ENCODE results near the gene NCOA7.
"Not testable (repeated sequence)": the region's sequence is repeated elsewhere in the genome, so short reads cannot be mapped to it uniquely, and the experiment has no call there.

Gene NCOA7

GRCh38 chr6:125759184-125759902 lies 31.4 kb upstream of the NCOA7 start:
- no peak for DNase-seq

- no peak for DNase-seq
Observed at GRCh38 chr6:125759959-125760457, 30.8 kb upstream of the NCOA7 start.

GRCh38 chr6:125764121-125764671 lies 26.6 kb upstream of the NCOA7 start:
- DNase-seq = no peak

GRCh38 chr6:125765944-125766343 lies 24.8 kb upstream of the NCOA7 start:
- no peak for DNase-seq

GRCh38 chr6:125766641-125767040 lies 24.1 kb upstream of the NCOA7 start:
- no peak for DNase-seq

GRCh38 chr6:125769147-125769783 lies 21.5 kb upstream of the NCOA7 start:
- DNase-seq = no peak

- DNase-seq = no peak
Observed at GRCh38 chr6:125773387-125774341, 17.1 kb upstream of the NCOA7 start.

- DNase-seq = not testable (repeated sequence)
Observed at GRCh38 chr6:125776107-125776826, 14.5 kb upstream of the NCOA7 start.

- DNase-seq = peak; percentile 90
Observed at GRCh38 chr6:125779924-125780539, 10.7 kb upstream of the NCOA7 start.

GRCh38 chr6:125780540-125781313 lies 10.0 kb upstream of the NCOA7 start:
- DNase-seq = peak; percentile 65

GRCh38 chr6:125781314-125781868 lies 9.4 kb upstream of the NCOA7 start:
- peak; percentile 68 for DNase-seq

GRCh38 chr6:125784365-125784764 lies 6.4 kb upstream of the NCOA7 start:
- DNase-seq = peak; percentile 47

GRCh38 chr6:125787791-125788190 lies 3.0 kb upstream of the NCOA7 start:
- no peak for DNase-seq

- no peak for DNase-seq
Observed at GRCh38 chr6:125789167-125789566, 1.6 kb upstream of the NCOA7 start.

GRCh38 chr6:125789576-125790357 lies 993 bp upstream of the NCOA7 start:
- DNase-seq = peak; percentile 67

GRCh38 chr6:125791151-125791819 lies 525 bp downstream of the NCOA7 start:
- DNase-seq = peak; percentile 30

GRCh38 chr6:125791820-125792165 lies 1.0 kb downstream of the NCOA7 start:
- DNase-seq = no peak

GRCh38 chr6:125792172-125792571 lies 1.4 kb downstream of the NCOA7 start:
- DNase-seq = no peak

GRCh38 chr6:125792680-125793079 lies 1.9 kb downstream of the NCOA7 start:
- no peak for DNase-seq

All from NCI-H446 treated with DMSO at 0.1 percent for 48 hours (cell line).